OCI-LY7 (cell line): ENCODE data around the gene MRGPRX2.

Source experiments
- CTCF ChIP-seq: fragments of 200-600 bp; sonication (generic); conservative IDR thresholded peaks from 2 replicates; pipeline ENCODE4 v1.5.1; 2014; ENCODE audit warnings: mild to moderate bottlenecking, antibody characterized with exemption, low read length, moderate library complexity, mixed read lengths
- EZH2phosphoT487 ChIP-seq: fragments of 200-600 bp; sonication (generic); IDR thresholded peaks from 2 replicates; pipeline ENCODE4 v1.6.1; 2018; ENCODE audit warnings: low read depth, borderline replicate concordance, mild to moderate bottlenecking, mixed run types, antibody characterized with exemption, low read length, moderate library complexity, mixed read lengths

GRCh38 chr11:19012636-19013035, 47.9 kb downstream of the MRGPRX2 start:
- TF ChIP-seq EZH2phosphoT487 (no peak), CTCF (no peak)
